H1 (cell line): Measurements from ENCODE around the gene ARFGAP3. TPM values are rescaled to one million over a fixed set of nuclear protein-coding genes. Genes with fewer than 3 reads are reported as not detected.

Experiments used
- CTCF ChIA-PET: fragments of 300-600 bp; sonication (Branson Sonifier 250); formaldehyde crosslinking; loops from one replicate; lab custom pipeline; 2021; ENCODE audit not compliant: partially characterized antibody; lab: Charles Lee
- POLR2A ChIA-PET: fragments of 300-600 bp; sonication (Branson Sonifier 250); formaldehyde crosslinking; loops from one replicate; lab custom pipeline; 2021; ENCODE audit warnings: inconsistent platforms; ENCODE audit not compliant: partially characterized antibody; lab: Charles Lee
- DNase-seq, 2 experiments: peaks; one replicate each; pipeline versions ENCODE4 v3.0.0 to v3.0.0-alpha.2; 2010 to 2022; ENCODE audit warnings: low spot score in 2 of 2, low read depth in 1 of 2, mixed read lengths in 1 of 2
- FAIRE-seq: peaks from 2 replicates; lab custom pipeline; 2011; peaks lifted over from hg19 to GRCh38; lab: Jason Lieb, UNC
- H2AFZ ChIP-seq: 2 replicates; pipeline ENCODE4 v1.8.1; 2012; ENCODE audit warnings: low read length, inconsistent platforms
- H2AK5ac ChIP-seq: 2 replicates; pipeline ENCODE4 v1.6.1; 2013; ENCODE audit warnings: low read depth, low read length
- H2BK120ac ChIP-seq: replicated peaks from 2 replicates; pipeline ENCODE3; 2013; ENCODE audit warnings: low read depth, low read length, inconsistent platforms
- H2BK12ac ChIP-seq: 2 replicates; pipeline ENCODE4 v1.6.1; 2013; ENCODE audit warnings: low read depth, low read length
- H2BK15ac ChIP-seq: 2 replicates; pipeline ENCODE4 v1.6.1; 2013; ENCODE audit warnings: low read length
- H2BK20ac ChIP-seq: 2 replicates; pipeline ENCODE4 v1.6.1; 2013; ENCODE audit warnings: low read length
- H2BK5ac ChIP-seq: 2 replicates; pipeline ENCODE4 v1.6.1; 2013; ENCODE audit warnings: low read depth, low read length
- H3K14ac ChIP-seq: 2 replicates; pipeline ENCODE4 v1.6.1; 2013; ENCODE audit warnings: inconsistent platforms; ENCODE audit not compliant: insufficient read length
- H3K18ac ChIP-seq: 2 replicates; pipeline ENCODE4 v1.6.1; 2013; ENCODE audit warnings: low read length; ENCODE audit errors: extremely low read depth
- H3K23ac ChIP-seq: 2 replicates; pipeline ENCODE4 v1.6.1; 2013; ENCODE audit warnings: inconsistent platforms; ENCODE audit not compliant: insufficient read length
- H3K23me2 ChIP-seq: 2 replicates; pipeline ENCODE4 v1.6.1; 2013; ENCODE audit warnings: low read depth, low read length
- H3K27ac ChIP-seq: 2 replicates; pipeline ENCODE4 v1.6.1; 2011; ENCODE audit warnings: low read depth, low read length, inconsistent platforms
- H3K27me3 ChIP-seq, 4 experiments: replicated peaks in 1 of 4; 1 replicate in 1 of 4; 2 replicates in 3 of 4; pipeline versions ENCODE4 v1.6.1 to v1.8.1; 2011 to 2013; ENCODE audit warnings: low read length in 3 of 4, mild to moderate bottlenecking in 3 of 4, inconsistent platforms in 2 of 4, mixed read lengths in 2 of 4, moderate library complexity in 1 of 4; ENCODE audit not compliant: control insufficient read depth in 3 of 4, insufficient read depth in 3 of 4; ENCODE audit errors: extremely low read depth in 1 of 4
- H3K36me3 ChIP-seq, 4 experiments: 2 replicates each; pipeline versions ENCODE4 v1.6.1 to v1.8.1; 2011 to 2013; ENCODE audit warnings: mild to moderate bottlenecking in 4 of 4, low read length in 3 of 4, moderate library complexity in 2 of 4, control low read depth in 1 of 4, inconsistent platforms in 1 of 4; ENCODE audit not compliant: insufficient read depth in 4 of 4, control insufficient read depth in 2 of 4
- H3K4ac ChIP-seq: replicated peaks from 2 replicates; pipeline ENCODE3; 2013; ENCODE audit warnings: low read length, low read depth, mixed read lengths, inconsistent platforms; ENCODE audit not compliant: insufficient read length
- H3K4me1 ChIP-seq, 4 experiments: replicated peaks in 1 of 4; 1 replicate in 1 of 4; 2 replicates in 3 of 4; pipeline versions ENCODE4 v1.6.1 to v1.8.1; 2011 to 2013; ENCODE audit warnings: low read length in 3 of 4, inconsistent platforms in 2 of 4, mixed read lengths in 1 of 4; ENCODE audit not compliant: insufficient read depth in 4 of 4, control insufficient read depth in 3 of 4
- H3K4me2 ChIP-seq, 2 experiments: 2 replicates each; pipeline versions ENCODE4 v1.6.1 to v1.8.1; 2011 to 2013; ENCODE audit warnings: low read depth in 2 of 2, low read length in 2 of 2, control low read depth in 1 of 2, inconsistent platforms in 1 of 2, mild to moderate bottlenecking in 1 of 2; ENCODE audit not compliant: insufficient read depth in 1 of 2
- H3K4me3 ChIP-seq, 4 experiments: fragments of 200-600, 300-600 bp in 1 of 4; sonication (generic), shearing (Covaris generic), sonication (Bioruptor Twin) in 1 of 4; 2 replicates each; pipeline versions ENCODE4 v1.5.1 to v1.8.1; 2011 to 2016; ENCODE audit warnings: low read length in 4 of 4, low read depth in 3 of 4, control low read depth in 2 of 4, inconsistent platforms in 2 of 4, mild to moderate bottlenecking in 2 of 4, mixed read lengths in 1 of 4, moderate library complexity in 1 of 4; ENCODE audit not compliant: insufficient read depth in 2 of 4; ENCODE audit errors: extremely low read depth in 1 of 4
- H3K56ac ChIP-seq: replicated peaks from 2 replicates; pipeline ENCODE3; 2013; ENCODE audit warnings: low read depth, mild to moderate bottlenecking, mixed read lengths, low read length, inconsistent platforms; ENCODE audit not compliant: insufficient read length
- H3K79me1 ChIP-seq: 2 replicates; pipeline ENCODE4 v1.6.1; 2013; ENCODE audit warnings: low read depth, low read length, control low read depth
- H3K79me2 ChIP-seq, 2 experiments: 2 replicates each; pipeline versions ENCODE4 v1.6.1 to v1.8.1; 2012 to 2013; ENCODE audit warnings: low read length in 2 of 2, mild to moderate bottlenecking in 2 of 2, inconsistent platforms in 1 of 2; ENCODE audit not compliant: insufficient read depth in 2 of 2, control insufficient read depth in 1 of 2
- H3K9ac ChIP-seq, 4 experiments: replicated peaks in 1 of 4; 1 replicate in 1 of 4; 2 replicates in 3 of 4; pipeline versions ENCODE4 v1.6.1 to v1.8.1; 2011 to 2013; ENCODE audit warnings: low read depth in 3 of 4, low read length in 3 of 4, control low read depth in 2 of 4, mild to moderate bottlenecking in 2 of 4, moderate library complexity in 2 of 4, inconsistent platforms in 1 of 4; ENCODE audit errors: extremely low read depth in 1 of 4
- H3K9me3 ChIP-seq, 2 experiments: 2 replicates each; pipeline versions ENCODE4 v1.6.1 to v1.8.1; 2012 to 2013; ENCODE audit warnings: mild to moderate bottlenecking in 2 of 2, moderate library complexity in 2 of 2, control low read depth in 1 of 2, inconsistent platforms in 1 of 2, low read depth in 1 of 2, low read length in 1 of 2, mixed read lengths in 1 of 2; ENCODE audit not compliant: insufficient read depth in 2 of 2
- H4K20me1 ChIP-seq, 2 experiments: replicated peaks in 1 of 2; 2 replicates each; pipeline versions ENCODE3 to v1.8.1; 2011 to 2013; ENCODE audit warnings: inconsistent platforms in 2 of 2, low read length in 2 of 2, mild to moderate bottlenecking in 1 of 2; ENCODE audit not compliant: insufficient read depth in 2 of 2, control insufficient read depth in 1 of 2
- H4K5ac ChIP-seq: 2 replicates; pipeline ENCODE4 v1.6.1; 2013; ENCODE audit warnings: low read length, low read depth, mixed read lengths, inconsistent platforms; ENCODE audit not compliant: insufficient read length
- H4K8ac ChIP-seq: 2 replicates; pipeline ENCODE4 v1.8.0; 2013; ENCODE audit warnings: mild to moderate bottlenecking, moderate library complexity, low read length, inconsistent platforms; ENCODE audit not compliant: insufficient read depth; ENCODE audit errors: extremely low read depth
- H4K91ac ChIP-seq: replicated peaks from 2 replicates; pipeline ENCODE3; 2013; ENCODE audit warnings: low read length, mixed read lengths, inconsistent platforms; ENCODE audit not compliant: insufficient read length
- BRCA1 ChIP-seq: IDR thresholded peaks from 2 replicates; pipeline ENCODE4 v1.6.1; 2012; ENCODE audit warnings: low read depth, low read length, improper control_type of control experiment
- CBX5 ChIP-seq: fragments of 300-800, 300-1000 bp; sonication (generic); IDR thresholded peaks from 2 replicates; pipeline ENCODE4 v1.7.1; 2016; ENCODE audit warnings: antibody characterized with exemption, low read length, low read depth
- CEBPB ChIP-seq: IDR thresholded peaks from 2 replicates; pipeline ENCODE4 v1.6.1; 2012; ENCODE audit warnings: low read depth, low read length
- CHD2 ChIP-seq: IDR thresholded peaks from 2 replicates; pipeline ENCODE4 v1.6.1; 2012; ENCODE audit warnings: low read length, improper control_type of control experiment
- EP300 ChIP-seq, 2 experiments: IDR thresholded peaks; 1 replicate in 1 of 2; 2 replicates in 1 of 2; pipeline ENCODE4 v1.6.1; 2011 to 2012; ENCODE audit warnings: low read depth in 2 of 2, low read length in 2 of 2, mild to moderate bottlenecking in 2 of 2, borderline replicate concordance in 1 of 2, inconsistent platforms in 1 of 2, moderate library complexity in 1 of 2
- EZH2 ChIP-seq: fragments of 200-600 bp; sonication (generic); IDR thresholded peaks from 2 replicates; pipeline ENCODE4 v1.7.1; 2012; ENCODE audit warnings: low read depth, mild to moderate bottlenecking, moderate library complexity, low read length, inconsistent platforms; ENCODE audit not compliant: severe bottlenecking
- HDAC2 ChIP-seq, 2 experiments: fragments of 300-600 bp in 1 of 2; sonication (generic) in 1 of 2; IDR thresholded peaks; 2 replicates each; pipeline ENCODE4 v1.6.1; 2011 to 2012; ENCODE audit warnings: low read depth in 2 of 2, low read length in 2 of 2, mild to moderate bottlenecking in 2 of 2, moderate library complexity in 2 of 2, borderline replicate concordance in 1 of 2, inconsistent platforms in 1 of 2
- POLR2AphosphoS5 ChIP-seq: IDR thresholded peaks from 2 replicates; pipeline ENCODE4 v1.6.1; 2011; ENCODE audit warnings: low read depth, low read length
- SP1 ChIP-seq: IDR thresholded peaks from 2 replicates; pipeline ENCODE4 v1.6.1; 2011; ENCODE audit warnings: low read depth, low read length
- SUZ12 ChIP-seq: fragments of 200-600 bp; sonication (generic); IDR thresholded peaks from 2 replicates; pipeline ENCODE4 v1.6.1; 2012; ENCODE audit warnings: mild to moderate bottlenecking, inconsistent platforms, low read length, moderate library complexity, mixed read lengths
- WGBS, 2 experiments: shearing (Covaris generic) in 1 of 2; methylation state at CpG; one replicate each; pipeline versions ENCODE4 v1.1.6 to v1.1.7; 2013 to 2015; ENCODE audit warnings: low lambda C conversion rate in 2 of 2, mixed read lengths in 2 of 2, inconsistent platforms in 1 of 2, low coverage in 1 of 2, missing lambda C conversion rate in 1 of 2; ENCODE audit not compliant: insufficient replicate concordance in 2 of 2, insufficient coverage in 1 of 2, insufficient read length in 1 of 2; ENCODE audit errors: extremely low coverage in 1 of 2, missing lambda C conversion rate in 1 of 2; 5-methylcytosine and 5-hydroxymethylcytosine counted together
- polyA plus RNA-seq, 7 experiments: library from polyadenylated mRNA; depleted of rRNA in 3 of 7; stranded (reverse) in 5 of 7; unstranded in 2 of 7; fragments of >200 nt in 5 of 7; fragments of 200-250 nt in 2 of 7; gene quantifications; 1 replicate in 5 of 7; 2 replicates in 1 of 7; 4 replicates in 1 of 7; pipeline versions ENCODE4 v1.2.1 to v1.2.3, GENCODE V29; 2011 to 2013; ENCODE audit warnings: missing spikeins in 2 of 7, mixed read lengths in 2 of 7
- total RNA-seq: library from RNA; stranded (reverse); fragmentation: NEBNext Ultra II Directional; extraction: Animal tissue kit (Norgen Biotek cat#: 25700); gene quantifications from 2 replicates; pipeline ENCODE4 v1.2.1, GENCODE V29; 2021

ARFGAP3 gene
- total and polyA plus RNA-seq, 2 of the 8 experiments (the other 6 are each of a cell fraction or from before 2014, with no cell fraction given), result 9.7 to 16.0 TPM

DNA sequence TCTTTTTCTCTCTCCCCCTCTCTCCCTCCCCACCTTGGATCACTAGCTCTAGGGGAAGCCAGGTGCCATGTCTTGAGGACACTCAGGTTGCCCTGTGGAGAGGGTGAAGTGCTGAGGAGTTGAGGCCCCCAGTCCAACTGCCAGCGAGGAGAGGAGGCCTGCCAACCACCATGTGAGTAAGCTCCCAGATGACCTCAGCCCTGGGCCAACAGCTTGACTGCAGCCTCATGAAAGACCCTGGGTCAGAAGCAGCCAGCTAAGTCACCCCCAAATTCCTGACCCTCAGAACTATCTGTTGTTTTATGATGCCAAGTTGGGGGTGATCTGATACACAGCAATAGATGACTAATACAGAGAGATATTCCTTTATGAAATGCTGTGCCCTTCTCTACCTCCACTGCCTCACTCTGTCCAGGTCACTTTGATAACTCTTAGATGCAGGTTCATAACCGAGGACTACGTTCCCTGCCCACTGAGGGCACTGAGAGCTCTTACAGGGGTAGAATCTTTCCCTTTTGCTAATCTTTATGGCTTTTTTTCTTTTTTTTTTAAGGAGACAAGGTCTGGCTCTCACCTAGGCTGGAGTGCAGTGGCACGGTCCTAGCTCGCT is 8.0 kb downstream of the ARFGAP3 start:
- Histone ChIP-seq H3K4me2 (no peak overlapping the region), H3K9ac (no peak overlapping the region), H2BK12ac (no peak overlapping the region), H3K4me1 (no peaks in the 10 kb centered on the region), H3K9me3 (no peaks in the 10 kb centered on the region), H3K4ac (no peak overlapping the region), H3K14ac (no peak overlapping the region), H3K79me1 (0 out of 2 replicates have a peak, but pooled peaks cover 2% of the 10 kb centered on the region), H4K20me1 (peaks cover 0 to 7% of the 10 kb centered on the region in 2 experiments), H3K36me3 (no peaks in the 10 kb centered on the region), H2BK120ac (no peak overlapping the region), H3K27me3 (no peaks in the 10 kb centered on the region), H3K79me2 (no peaks in the 10 kb centered on the region), H3K4me3 (no peak overlapping the region), H2AFZ (no peak overlapping the region), H3K27ac (no peak overlapping the region), H3K23ac (no peak overlapping the region), H2BK5ac (no peak overlapping the region), H2BK20ac (no peak overlapping the region), H2BK15ac (no peak overlapping the region), H4K91ac (no peak overlapping the region), H2AK5ac (no peak overlapping the region), H4K8ac (no peak overlapping the region), H3K56ac (no peak overlapping the region), H3K18ac (no peak overlapping the region), H3K23me2 (no peaks in the 10 kb centered on the region), H4K5ac (no peak overlapping the region)
- TF ChIP-seq CBX5, result no peak
- no peak for TF ChIP-seq POLR2AphosphoS5
- TF ChIP-seq HDAC2 (IDR thresholded peaks at IDR 0.05; ENCODE audit: borderline replicate concordance in 1 of 2, low read depth in 2 of 2, low read length in 2 of 2), result no peak
- TF ChIP-seq CHD2, result no peak
- TF ChIP-seq SP1, result no peak
- no peak for TF ChIP-seq EZH2
- TF ChIP-seq CEBPB, result no peak
- TF ChIP-seq SUZ12, result no peak
- TF ChIP-seq EP300 (IDR thresholded peaks at IDR 0.05; ENCODE audit: borderline replicate concordance in 1 of 2, low read depth in 2 of 2, low read length in 2 of 2), result no peak
- no peak for TF ChIP-seq BRCA1
- ChIA-PET CTCF (interaction anchor here (0.6 to 1.9 kb wide), 8 partner anchors 10 to 1466 kb away, joined by 3 to 6 read pairs (median 4); no protein-coding TSS in a partner anchor), POLR2A (interaction anchor here (0.6 to 1.1 kb wide), 2 partner anchors 14 to 1996 kb away, joined by 3 read pairs; no protein-coding TSS in a partner anchor)
- WGBS, 2 experiments, result 88% methylated on average over 4 of the region's 5 CpGs; no CpG with 5 or more reads in 1 of the 2 experiments
- FAIRE-seq, result no peak
- DNase-seq, result no peak
